Loucy (cell line): ENCODE measurements around the gene GRIK2.

Source experiments
- H2AFZ ChIP-seq: fragments of 200-600 bp; sonication (generic); 2 replicates; pipeline ENCODE4 v1.6.0; 2016; ENCODE audit warnings: antibody characterized with exemption, mild to moderate bottlenecking, low read length, moderate library complexity
- H3F3A ChIP-seq: fragments of 200-600 bp; 2 replicates; pipeline ENCODE4 v1.6.0; 2016; ENCODE audit warnings: antibody characterized with exemption, low read depth, mild to moderate bottlenecking
- H3K27me3 ChIP-seq: fragments of 200-600 bp; sonication (generic); 2 replicates; pipeline ENCODE4 v1.6.1; 2014; ENCODE audit warnings: low read length, mild to moderate bottlenecking; ENCODE audit not compliant: insufficient read depth, poor library complexity, severe bottlenecking
- H3K36me3 ChIP-seq: fragments of 200-600 bp; sonication (generic); 2 replicates; pipeline ENCODE4 v1.6.1; 2016; ENCODE audit warnings: low read length; ENCODE audit not compliant: insufficient read depth
- H3K4me1 ChIP-seq: fragments of 200-600 bp; sonication (generic); 2 replicates; pipeline ENCODE4 v1.5.1; 2014; ENCODE audit warnings: low read length, mild to moderate bottlenecking; ENCODE audit not compliant: insufficient read depth, poor library complexity, severe bottlenecking
- H3K4me2 ChIP-seq: fragments of 200-600 bp; sonication (generic); 2 replicates; pipeline ENCODE4 v1.6.0; 2014; ENCODE audit warnings: antibody characterized with exemption, low read length, low read depth, mild to moderate bottlenecking; ENCODE audit not compliant: poor library complexity, severe bottlenecking
- H3K4me3 ChIP-seq: fragments of 200-600 bp; sonication (generic); 2 replicates; pipeline ENCODE4 v1.5.1; 2014; ENCODE audit warnings: low read length, mild to moderate bottlenecking, mixed read lengths; ENCODE audit not compliant: poor library complexity, severe bottlenecking
- H3K79me2 ChIP-seq: fragments of 200-600 bp; sonication (generic); 2 replicates; pipeline ENCODE4 v1.6.1; 2014; ENCODE audit warnings: low read length; ENCODE audit not compliant: insufficient read depth
- H3K9ac ChIP-seq: fragments of 200-600 bp; sonication (generic); 2 replicates; pipeline ENCODE4 v1.6.0; 2014; ENCODE audit warnings: mild to moderate bottlenecking, low read depth, low read length, moderate library complexity; ENCODE audit not compliant: poor library complexity, severe bottlenecking
- H3K9me2 ChIP-seq: fragments of 200-600 bp; sonication (generic); replicated peaks from 2 replicates; pipeline ENCODE4 v1.6.1; 2016; ENCODE audit warnings: low read depth, low read length, mixed read lengths
- H3K9me3 ChIP-seq: fragments of 200-600 bp; sonication (generic); 2 replicates; pipeline ENCODE4 v1.6.1; 2014; ENCODE audit warnings: mild to moderate bottlenecking, antibody characterized with exemption, low read length, low read depth; ENCODE audit not compliant: insufficient read depth
- H4K20me1 ChIP-seq: fragments of 200-600 bp; sonication (generic); 2 replicates; pipeline ENCODE4 v1.6.0; 2014; ENCODE audit warnings: antibody characterized with exemption, low read length, mild to moderate bottlenecking; ENCODE audit not compliant: insufficient read depth, poor library complexity, severe bottlenecking
- CTCF ChIP-seq: fragments of 200-600 bp; sonication (generic); conservative IDR thresholded peaks from 2 replicates; pipeline ENCODE4 v1.5.1; 2014; ENCODE audit warnings: mild to moderate bottlenecking, antibody characterized with exemption, low read length
- EZH2phosphoT487 ChIP-seq: fragments of 200-600 bp; IDR thresholded peaks from 2 replicates; pipeline ENCODE4 v1.6.1; 2018; ENCODE audit warnings: antibody characterized with exemption, mild to moderate bottlenecking, moderate library complexity, borderline replicate concordance

The GRIK2 gene

GRCh38 chr6:101940391-101940790, 546.9 kb downstream of the GRIK2 start:
- Histone ChIP-seq H3K9ac (no peak overlapping the region), H3K9me3 (0 out of 2 replicates have a peak, but pooled peaks cover 2% of the 10 kb centered on the region), H3K79me2 (no peaks in the 10 kb centered on the region), H3K9me2 (no peaks in the 10 kb centered on the region), H2AFZ (no peak overlapping the region), H4K20me1 (no peaks in the 10 kb centered on the region), H3K4me2 (no peak overlapping the region), H3K27me3 (no peaks in the 10 kb centered on the region), H3F3A (no peaks in the 10 kb centered on the region), H3K36me3 (no peaks in the 10 kb centered on the region), H3K4me3 (no peak overlapping the region), H3K4me1 (no peaks in the 10 kb centered on the region)
- TF ChIP-seq CTCF = no peak

GRCh38 chr6:101956961-101957360, 563.5 kb downstream of the GRIK2 start:
- no peak overlapping the region for H3K4me3 ChIP-seq
- TF ChIP-seq CTCF (no peak), EZH2phosphoT487 (no peak)
- no peaks in the 10 kb centered on the region for H3F3A ChIP-seq
- no peaks in the 10 kb centered on the region for H4K20me1 ChIP-seq
- H3K36me3 ChIP-seq = no peaks in the 10 kb centered on the region
- no peak overlapping the region for H2AFZ ChIP-seq
- no peaks in the 10 kb centered on the region for H3K4me1 ChIP-seq
- H3K9me2 ChIP-seq = no peaks in the 10 kb centered on the region
- no peaks in the 10 kb centered on the region for H3K9me3 ChIP-seq
- H3K27me3 ChIP-seq = no peaks in the 10 kb centered on the region
- no peak overlapping the region for H3K9ac ChIP-seq
- no peak overlapping the region for H3K4me2 ChIP-seq
- H3K79me2 ChIP-seq = no peaks in the 10 kb centered on the region

- TF ChIP-seq CTCF (no peak), EZH2phosphoT487 (no peak)
Measured at GRCh38 chr6:101961357-101961756, 567.8 kb downstream of the GRIK2 start.

More at GRCh38 chr6:101961357-101961756, 567.8 kb downstream of the GRIK2 start:
- Histone ChIP-seq H3K9me3 (no peaks in the 10 kb centered on the region), H3F3A (no peaks in the 10 kb centered on the region), H3K4me2 (no peak overlapping the region), H4K20me1 (no peaks in the 10 kb centered on the region), H3K27me3 (no peaks in the 10 kb centered on the region), H2AFZ (no peak overlapping the region), H3K36me3 (no peaks in the 10 kb centered on the region), H3K9ac (no peak overlapping the region), H3K4me3 (no peak overlapping the region), H3K9me2 (no peaks in the 10 kb centered on the region), H3K79me2 (no peaks in the 10 kb centered on the region), H3K4me1 (no peaks in the 10 kb centered on the region)
